HEK293 (cell line): ENCODE results near the gene ZNF609.

ENCODE experiments used
- BCL11A ChIP-seq: fragments of 450-650 bp; formaldehyde crosslinking; IDR thresholded peaks from 2 replicates; pipeline ENCODE4 v1.5.1; 2016; ENCODE audit warnings: low read depth, missing biosample characterization, missing genetic modification characterization
- BCL6B ChIP-seq: fragments of 450-650 bp; formaldehyde crosslinking; IDR thresholded peaks from 2 replicates; pipeline ENCODE4 v1.5.1; 2017; ENCODE audit warnings: missing biosample characterization, missing genetic modification characterization
- REPIN1 ChIP-seq: fragments of 450-650 bp; formaldehyde crosslinking; IDR thresholded peaks from 2 replicates; pipeline ENCODE4 v1.5.1; 2017; ENCODE audit warnings: missing biosample characterization, missing genetic modification characterization, low read depth
- SALL2 ChIP-seq: fragments of 450-650 bp; formaldehyde crosslinking; IDR thresholded peaks from 2 replicates; pipeline ENCODE4 v1.5.0; 2017; ENCODE audit warnings: missing biosample characterization, mild to moderate bottlenecking, missing genetic modification characterization, borderline replicate concordance
- SCRT1 ChIP-seq: fragments of 450-650 bp; formaldehyde crosslinking; IDR thresholded peaks from 2 replicates; pipeline ENCODE4 v1.5.1; 2016; ENCODE audit warnings: missing biosample characterization, missing genetic modification characterization, borderline replicate concordance
- TRIM28 ChIP-seq: IDR thresholded peaks from 2 replicates; pipeline ENCODE4 v1.6.1; 2011; ENCODE audit warnings: low read length, control low read depth, borderline replicate concordance
- YY1 ChIP-seq: fragments of 450-650 bp; formaldehyde crosslinking; IDR thresholded peaks from 2 replicates; pipeline ENCODE4 v1.5.1; 2018; ENCODE audit warnings: missing biosample characterization, missing genetic modification characterization
- ZBTB44 ChIP-seq: fragments of 450-650 bp; IDR thresholded peaks from 2 replicates; pipeline ENCODE4 v1.5.1; 2018; ENCODE audit warnings: missing biosample characterization, mild to moderate bottlenecking, missing genetic modification characterization
- ZBTB49 ChIP-seq: fragments of 450-650 bp; formaldehyde crosslinking; IDR thresholded peaks from 2 replicates; pipeline ENCODE4 v1.5.1; 2016; ENCODE audit warnings: missing biosample characterization, missing genetic modification characterization, low read depth
- ZFP41 ChIP-seq: fragments of 450-650 bp; formaldehyde crosslinking; IDR thresholded peaks from 2 replicates; pipeline ENCODE4 v1.5.1; 2016; ENCODE audit warnings: missing biosample characterization, missing genetic modification characterization, borderline replicate concordance
- ZNF10 ChIP-seq: fragments of 450-650 bp; formaldehyde crosslinking; IDR thresholded peaks from 2 replicates; pipeline ENCODE4 v1.5.1; 2017; ENCODE audit warnings: missing biosample characterization, missing genetic modification characterization
- ZNF16 ChIP-seq: fragments of 450-650 bp; formaldehyde crosslinking; IDR thresholded peaks from 2 replicates; pipeline ENCODE4 v1.5.1; 2016; ENCODE audit warnings: low read depth, missing biosample characterization, missing genetic modification characterization
- ZNF19 ChIP-seq: fragments of 450-650 bp; formaldehyde crosslinking; IDR thresholded peaks from 2 replicates; pipeline ENCODE4; 2016; ENCODE audit warnings: missing biosample characterization, missing genetic modification characterization, low read depth
- ZNF266 ChIP-seq: fragments of 450-650 bp; formaldehyde crosslinking; IDR thresholded peaks from 2 replicates; pipeline ENCODE4 v1.5.1; 2016; ENCODE audit warnings: missing biosample characterization, missing genetic modification characterization, low read depth
- ZNF280D ChIP-seq: fragments of 450-650 bp; formaldehyde crosslinking; IDR thresholded peaks from 2 replicates; pipeline ENCODE4 v1.5.1; 2016; ENCODE audit warnings: missing biosample characterization, missing genetic modification characterization
- ZNF292 ChIP-seq: fragments of 450-650 bp; formaldehyde crosslinking; IDR thresholded peaks from 2 replicates; pipeline ENCODE4 v1.5.1; 2016; ENCODE audit warnings: low read depth, missing biosample characterization, missing genetic modification characterization, borderline replicate concordance
- ZNF302 ChIP-seq: fragments of 450-650 bp; formaldehyde crosslinking; IDR thresholded peaks from 2 replicates; pipeline ENCODE4 v1.5.1; 2016; ENCODE audit warnings: missing biosample characterization, missing genetic modification characterization, low read depth
- ZNF366 ChIP-seq: fragments of 450-650 bp; formaldehyde crosslinking; conservative IDR thresholded peaks from 2 replicates; pipeline ENCODE4 v1.5.1; 2016; ENCODE audit warnings: missing biosample characterization, missing genetic modification characterization
- ZNF501 ChIP-seq: fragments of 450-650 bp; formaldehyde crosslinking; IDR thresholded peaks from 2 replicates; pipeline ENCODE4 v1.5.1; 2016; ENCODE audit warnings: missing biosample characterization, missing genetic modification characterization
- ZNF518A ChIP-seq: fragments of 450-650 bp; formaldehyde crosslinking; conservative IDR thresholded peaks from 2 replicates; pipeline ENCODE4 v1.5.1; 2016; ENCODE audit warnings: low read depth, missing biosample characterization, missing genetic modification characterization
- ZNF549 ChIP-seq: fragments of 450-650 bp; IDR thresholded peaks from 2 replicates; pipeline ENCODE4 v1.5.1; 2018; ENCODE audit warnings: missing biosample characterization, missing genetic modification characterization, mild to moderate bottlenecking, inconsistent platforms, moderate library complexity
- ZNF600 ChIP-seq: fragments of 450-650 bp; formaldehyde crosslinking; IDR thresholded peaks from 2 replicates; pipeline ENCODE4 v1.5.1; 2016; ENCODE audit warnings: missing biosample characterization, missing genetic modification characterization
- ZNF639 ChIP-seq: fragments of 450-650 bp; formaldehyde crosslinking; IDR thresholded peaks from 2 replicates; pipeline ENCODE4 v1.5.1; 2016; ENCODE audit warnings: missing biosample characterization, missing genetic modification characterization
- ZNF660 ChIP-seq: fragments of 450-650 bp; IDR thresholded peaks from 2 replicates; pipeline ENCODE4 v1.5.1; 2018; ENCODE audit warnings: missing biosample characterization, mild to moderate bottlenecking, missing genetic modification characterization
- ZNF791 ChIP-seq: fragments of 450-650 bp; formaldehyde crosslinking; IDR thresholded peaks from 2 replicates; pipeline ENCODE4 v1.5.1; 2016; ENCODE audit warnings: missing biosample characterization, missing genetic modification characterization
- ZXDB ChIP-seq: fragments of 450-650 bp; formaldehyde crosslinking; IDR thresholded peaks from 2 replicates; pipeline ENCODE4 v1.5.1; 2016; ENCODE audit warnings: missing biosample characterization, missing genetic modification characterization

The ZNF609 gene

GRCh38 chr15:64521726-64522164 lies 61.4 kb downstream of the ZNF609 start (continued):
- no peak for TF ChIP-seq TRIM28
- no peak for TF ChIP-seq ZNF791 (tag by site-specific recombination)
- no peak for TF ChIP-seq ZNF518A (tag by site-specific recombination)
- TF ChIP-seq ZNF266 (tag by site-specific recombination) = no peak
- TF ChIP-seq YY1 = no peak
- no peak for TF ChIP-seq ZNF16 (tag by site-specific recombination)
- no peak for TF ChIP-seq ZNF280D (tag by site-specific recombination)
- TF ChIP-seq ZNF600 (tag by site-specific recombination) = no peak
- TF ChIP-seq SALL2 (tag by site-specific recombination) = no peak
- TF ChIP-seq ZNF10 (tag by site-specific recombination) = no peak
- no peak for TF ChIP-seq ZNF19 (tag by site-specific recombination)
- TF ChIP-seq ZNF292 = no peak
- TF ChIP-seq ZBTB44 (tag by site-specific recombination) = no peak
- no peak for TF ChIP-seq SCRT1 (tag by site-specific recombination)
- TF ChIP-seq ZNF549 (tag by site-specific recombination) = no peak
- TF ChIP-seq BCL11A (tag by site-specific recombination) = no peak
- no peak for TF ChIP-seq ZFP41 (tag by site-specific recombination)
- 0 out of 2 replicates have a peak, but pooled peaks have one; percentile 27 for TF ChIP-seq ZNF660 (tag by site-specific recombination)
- no peak for TF ChIP-seq ZNF501
- TF ChIP-seq REPIN1 (tag by site-specific recombination) = no peak
- TF ChIP-seq ZXDB (tag by site-specific recombination) = peak; percentile 45
- TF ChIP-seq ZNF302 = no peak
- 0 out of 2 replicates have a peak, but pooled peaks have one; percentile 8 for TF ChIP-seq ZNF366 (tag by site-specific recombination)
- TF ChIP-seq ZBTB49 = no peak
- TF ChIP-seq BCL6B (tag by site-specific recombination) = no peak
- TF ChIP-seq ZNF639 (tag by site-specific recombination) = no peak
